Activated naive CD4-positive, alpha-beta T cell treated with anti-CD3 and anti-CD28 coated beads, Interleukin-2, amount 50 U/mL, for 72 hours (primary cell): Measurements from ENCODE around the gene C19orf67. TPM values are rescaled to one million over a fixed set of nuclear protein-coding genes. Genes with fewer than 3 reads are reported as not detected.
A peak's percentile ranks its signal among the peaks of the same experiment; 100 is the strongest.
"Not testable (repeated sequence)": the region's sequence is repeated elsewhere in the genome, so short reads cannot be mapped to it uniquely, and the experiment has no call there.

Source experiments
- ATAC-seq, 2 donors: fragments of 150-1000 bp; cut with Tn5 transposase; 2 replicates each; pipeline ENCODE4 v1.10.0; 2021; ENCODE audit warnings: mild to moderate bottlenecking in 2 of 2, moderate library complexity in 2 of 2
- DNase-seq, 2 donors: peaks; one replicate each; pipeline ENCODE4 v3.0.0; 2021 to 2022; ENCODE audit warnings: low spot score in 2 of 2
- H3K27ac Mint-ChIP-seq, 2 donors: one replicate each; pipeline ENCODE4 v1.8.0; 2022; ENCODE audit warnings: mild to moderate bottlenecking in 2 of 2, mixed read lengths in 2 of 2
- H3K36me3 Mint-ChIP-seq, 2 donors: one replicate each; pipeline ENCODE4 v1.8.0; 2022; ENCODE audit warnings: mixed read lengths in 2 of 2
- H3K9me3 Mint-ChIP-seq, 2 donors: one replicate each; pipeline ENCODE4 v1.8.0; 2022; ENCODE audit warnings: mixed read lengths in 2 of 2
- total RNA-seq, 2 donors: library from RNA; stranded (reverse); gene quantifications; one replicate each; pipeline ENCODE4 v1.2.3, GENCODE V29; 2022

C19orf67 gene
- total RNA-seq, 2 donors from 2014 or later: not detected

DNA sequence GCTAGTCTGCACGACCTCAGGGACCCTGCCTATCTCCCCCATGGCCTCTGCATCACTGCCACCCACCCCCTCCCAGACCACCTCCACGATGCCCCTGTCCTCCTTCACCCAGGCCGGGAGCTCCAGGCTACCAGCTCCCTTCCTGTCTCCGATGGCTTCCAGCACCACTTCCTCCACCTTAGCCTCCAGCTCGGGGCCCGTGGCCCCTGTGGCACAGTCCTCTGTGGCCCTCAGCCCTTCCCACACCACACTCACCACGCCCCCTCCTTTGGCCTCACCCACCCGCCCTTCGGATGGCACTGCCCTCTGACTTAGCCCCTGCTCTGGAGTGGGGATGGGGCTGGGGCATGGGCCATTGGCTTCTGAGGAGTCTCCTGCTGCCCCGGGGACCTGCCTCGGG is 30.9 kb downstream of the C19orf67 start:
- ATAC-seq: peak in 1 of 2 donors; percentile 11

DNA sequence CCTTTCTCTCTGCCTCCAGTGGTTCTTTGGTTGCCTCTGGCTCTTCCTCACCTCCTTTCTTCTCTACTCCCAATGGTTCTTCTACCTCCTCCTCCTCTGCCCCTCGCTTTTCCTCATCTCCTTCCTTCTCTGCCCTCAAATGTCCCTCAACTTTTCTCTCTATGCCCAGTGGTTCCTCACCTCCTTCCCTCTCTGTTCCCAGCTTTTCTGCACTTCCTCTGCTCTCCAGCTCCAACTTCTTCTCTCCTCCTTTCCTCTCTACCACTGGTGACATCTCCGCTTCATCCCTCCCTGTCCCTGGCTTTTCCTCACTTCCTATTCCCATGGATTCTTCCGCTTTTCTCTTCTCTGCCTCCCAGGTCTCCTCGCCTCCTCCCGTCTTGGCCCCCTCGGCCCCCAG is 31.5 kb downstream of the C19orf67 start:
- Mint-ChIP-seq H3K9me3 (peaks cover 0 to 4% of the 10 kb centered on the region in 2 donors), H3K27ac (peak overlapping the region in 1 of 2 donors; percentile 71), H3K36me3 (peaks cover 11 to 22% of the 10 kb centered on the region in 2 donors)
- DNase-seq: no peak
- ATAC-seq: no peak

More for the DNA sequence above, 30.9 kb downstream of the C19orf67 start:
- Mint-ChIP-seq H3K36me3 (peaks cover 11 to 22% of the 10 kb centered on the region in 2 donors), H3K27ac (no peak overlapping the region), H3K9me3 (peaks cover 0 to 4% of the 10 kb centered on the region in 2 donors)
- no peak for DNase-seq

DNA sequence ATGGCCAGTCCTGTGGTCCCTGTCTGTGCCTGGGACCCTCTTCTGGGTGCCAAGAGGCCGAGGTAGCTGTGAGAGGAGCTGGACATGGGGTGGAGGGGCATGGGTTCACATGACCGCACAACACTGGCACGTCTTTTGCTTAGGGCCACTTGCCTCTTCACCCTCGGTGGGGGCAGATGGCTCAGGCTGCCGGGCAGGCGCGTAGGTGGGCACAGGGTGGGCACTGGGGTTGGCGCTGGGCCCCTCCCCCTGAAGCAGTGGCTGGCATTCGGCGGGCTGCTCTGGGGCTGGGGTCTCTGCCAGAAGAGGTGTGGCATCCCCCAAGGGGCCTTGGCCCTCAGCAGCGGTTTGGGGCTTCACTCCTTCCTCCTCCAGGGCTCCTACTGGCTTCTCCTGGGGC is 32.1 kb downstream of the C19orf67 start:
- peaks cover 11 to 24% of the 10 kb centered on the region in 2 donors for H3K36me3 Mint-ChIP-seq
- DNase-seq: no peak
- peaks cover 0 to 4% of the 10 kb centered on the region in 2 donors for H3K9me3 Mint-ChIP-seq
- no peak for ATAC-seq
- no peak overlapping the region for H3K27ac Mint-ChIP-seq

- peaks cover 11 to 28% of the 10 kb centered on the region in 2 donors for H3K36me3 Mint-ChIP-seq
Measured at GRCh38 chr19:14053032-14053431, 32.6 kb downstream of the C19orf67 start.

DNA sequence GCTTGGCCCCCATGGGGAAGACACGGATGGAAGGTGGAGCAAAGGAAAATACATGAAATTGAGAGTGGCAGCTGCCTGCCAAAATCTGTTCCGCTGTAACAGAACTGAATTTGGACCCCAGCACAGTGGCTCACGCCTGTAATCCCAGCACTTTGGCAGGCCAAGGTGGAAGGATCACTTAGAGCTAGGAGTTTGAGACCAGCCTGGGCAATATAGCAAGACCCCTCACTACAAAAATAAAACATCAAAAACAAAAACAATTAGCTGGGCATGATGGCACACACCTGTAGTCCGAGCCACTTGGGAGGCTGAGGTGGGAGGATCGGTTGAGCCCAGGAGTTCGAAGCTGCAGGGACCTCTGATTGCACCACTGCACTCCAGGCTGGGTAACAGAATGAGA is 33.1 kb downstream of the C19orf67 start:
- ATAC-seq (no peak), DNase-seq (no peak)
- Mint-ChIP-seq H3K36me3 (peaks cover 11 to 28% of the 10 kb centered on the region in 2 donors), H3K27ac (peak overlapping the region in 1 of 2 donors; percentile 55), H3K9me3 (peaks cover 0 to 4% of the 10 kb centered on the region in 2 donors)

More at GRCh38 chr19:14053032-14053431, 32.6 kb downstream of the C19orf67 start:
- peaks cover 0 to 4% of the 10 kb centered on the region in 2 donors for H3K9me3 Mint-ChIP-seq
- no peak for DNase-seq
- H3K27ac Mint-ChIP-seq: no peak overlapping the region
- peak in 1 of 2 donors; percentile 43 for ATAC-seq

DNA sequence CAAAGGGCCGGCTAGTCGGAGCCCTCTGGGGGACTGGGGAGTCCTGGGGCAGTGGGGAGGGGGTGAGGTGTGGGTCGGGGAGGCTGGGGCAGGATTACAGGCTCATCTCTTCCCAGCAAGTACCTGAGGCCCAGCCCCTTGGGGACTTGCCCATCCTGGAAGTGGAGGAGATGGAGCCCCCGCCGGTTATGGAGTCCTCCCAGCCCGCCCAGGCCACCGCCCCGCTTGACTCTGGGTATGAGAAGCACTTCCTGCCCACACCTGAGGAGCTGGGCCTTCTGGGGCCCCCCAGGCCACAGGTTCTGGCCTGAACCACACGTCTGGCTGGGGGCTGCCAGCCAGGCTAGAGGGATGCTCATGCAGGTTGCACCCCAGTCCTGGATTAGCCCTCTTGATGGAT is 33.6 kb downstream of the C19orf67 start:
- DNase-seq (no peak), ATAC-seq (no peak)
- H3K36me3 Mint-ChIP-seq: peaks cover 11 to 28% of the 10 kb centered on the region in 2 donors
- peaks cover 0 to 4% of the 10 kb centered on the region in 2 donors for H3K9me3 Mint-ChIP-seq
- H3K27ac Mint-ChIP-seq: peak overlapping the region; percentile 29 to 55

GRCh38 chr19:14050961-14051360 is 34.6 kb downstream of the C19orf67 start:
- ATAC-seq, H3K27ac Mint-ChIP-seq, DNase-seq, H3K9me3 Mint-ChIP-seq: not testable (repeated sequence)
- peaks cover 11 to 28% of the 10 kb centered on the region in 2 donors for H3K36me3 Mint-ChIP-seq

GRCh38 chr19:14050512-14050911 is 35.1 kb downstream of the C19orf67 start:
- no peak for DNase-seq
- Mint-ChIP-seq H3K36me3 (peaks cover 11 to 28% of the 10 kb centered on the region in 2 donors), H3K27ac (peak overlapping the region in 1 of 2 donors; percentile 22), H3K9me3 (peaks cover 0 to 4% of the 10 kb centered on the region in 2 donors)
- no peak for ATAC-seq

- peak; percentile 80 to 86 for DNase-seq
- ATAC-seq: peak; percentile 73 to 86
- Mint-ChIP-seq H3K36me3 (peaks cover 11 to 28% of the 10 kb centered on the region in 2 donors), H3K27ac (peak overlapping the region; percentile 17 to 36), H3K9me3 (peaks cover 0 to 4% of the 10 kb centered on the region in 2 donors)
Measured at GRCh38 chr19:14048443-14049153, 37.0 kb downstream of the C19orf67 start.

DNA sequence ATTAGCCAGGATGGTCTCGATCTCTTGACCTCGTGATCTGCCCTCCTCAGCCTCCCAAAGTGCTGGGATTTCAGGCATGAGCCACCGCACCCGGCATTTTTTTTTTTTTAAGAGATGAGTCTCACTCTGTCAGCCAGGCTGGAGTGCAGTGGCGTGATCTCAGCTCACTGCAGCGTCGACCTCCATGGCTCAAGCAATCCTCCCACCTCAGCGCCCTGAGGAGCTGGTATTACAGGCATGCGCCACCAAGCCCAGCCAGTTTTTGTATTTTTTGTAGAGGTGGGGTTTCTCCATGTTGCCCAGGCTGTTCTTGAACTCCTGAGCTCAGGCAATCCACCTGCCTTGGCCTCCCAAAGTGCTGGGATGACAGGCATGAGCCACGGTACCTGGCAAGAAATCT is 37.7 kb downstream of the C19orf67 start:
- not testable (repeated sequence) for H3K27ac Mint-ChIP-seq, H3K9me3 Mint-ChIP-seq, ATAC-seq, DNase-seq
- peaks cover 11 to 26% of the 10 kb centered on the region in 2 donors for H3K36me3 Mint-ChIP-seq

DNA sequence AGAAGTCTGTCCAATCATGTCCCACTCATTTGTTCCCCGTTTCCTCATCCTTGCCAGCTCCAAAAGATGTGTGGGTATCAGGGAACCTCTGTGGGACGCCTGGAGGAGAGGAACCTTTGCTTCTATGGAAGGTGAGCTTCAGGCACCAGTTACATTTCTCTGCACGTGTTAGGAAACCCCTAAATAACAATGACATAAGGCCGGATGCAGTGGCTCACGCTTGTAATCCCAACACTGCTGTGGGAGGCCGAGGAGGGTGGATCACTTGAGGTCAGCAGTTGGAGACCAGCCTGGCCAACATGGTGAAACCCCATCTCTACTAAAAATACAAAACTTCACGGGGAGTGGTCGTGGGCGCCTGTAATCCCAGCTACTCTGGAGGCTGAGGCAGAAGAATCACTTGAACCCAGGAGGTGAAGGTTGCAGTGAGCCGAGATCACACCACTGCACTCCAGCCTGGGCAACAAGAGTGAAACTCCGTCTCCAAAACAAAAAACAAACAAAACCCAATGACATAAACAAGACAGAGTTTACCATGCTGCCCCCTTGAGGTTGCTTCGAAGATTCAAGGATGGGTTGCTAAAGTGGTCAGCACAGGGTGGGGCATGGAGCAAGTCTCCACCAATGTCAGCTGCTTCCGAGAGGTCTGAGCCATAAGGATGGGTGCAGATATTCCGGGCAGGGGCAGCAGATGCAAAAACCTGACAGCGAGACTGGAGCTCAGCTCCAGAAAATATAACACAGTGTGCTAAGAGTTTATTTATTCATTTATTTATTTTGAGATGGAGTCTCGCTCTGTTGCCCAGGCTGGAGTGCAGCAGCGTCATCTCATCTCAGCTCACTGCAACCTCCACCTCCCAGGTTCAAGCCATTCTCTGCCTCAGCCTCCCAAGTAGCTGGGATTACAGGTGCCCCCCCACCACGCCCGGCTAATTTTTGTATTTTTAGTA is 42.6 kb downstream of the C19orf67 start:
- ATAC-seq: peak in 1 of 2 donors; percentile 68
- not testable (repeated sequence) for H3K9me3 Mint-ChIP-seq, H3K36me3 Mint-ChIP-seq
- peak in 1 of 2 donors; percentile 35 for DNase-seq
- H3K27ac Mint-ChIP-seq: peak overlapping the region; percentile 35 to 62

GRCh38 chr19:14039181-14039580 is 46.4 kb downstream of the C19orf67 start:
- peak overlapping the region in 1 of 2 donors; percentile 62 for H3K27ac Mint-ChIP-seq

GRCh38 chr19:14035706-14036105 is 49.9 kb downstream of the C19orf67 start:
- Mint-ChIP-seq H3K36me3 (peaks cover 7 to 24% of the 10 kb centered on the region in 2 donors), H3K27ac (peak overlapping the region in 1 of 2 donors; percentile 95), H3K9me3 (no peaks in the 10 kb centered on the region)
- DNase-seq: no peak
- ATAC-seq: no peak

More at GRCh38 chr19:14039181-14039580, 46.4 kb downstream of the C19orf67 start:
- DNase-seq: no peak
- no peak for ATAC-seq
- no peaks in the 10 kb centered on the region for H3K9me3 Mint-ChIP-seq
- peaks cover 0 to 13% of the 10 kb centered on the region in 2 donors for H3K36me3 Mint-ChIP-seq

- not testable (repeated sequence) for ATAC-seq, H3K27ac Mint-ChIP-seq, DNase-seq, H3K9me3 Mint-ChIP-seq
- peaks cover 7 to 23% of the 10 kb centered on the region in 2 donors for H3K36me3 Mint-ChIP-seq
Measured at GRCh38 chr19:14035159-14035558, 50.4 kb downstream of the C19orf67 start.

- DNase-seq (no peak), ATAC-seq (no peak)
- peak overlapping the region in 1 of 2 donors; percentile 58 for H3K27ac Mint-ChIP-seq
- peaks cover 7 to 17% of the 10 kb centered on the region in 2 donors for H3K36me3 Mint-ChIP-seq
- H3K9me3 Mint-ChIP-seq: no peaks in the 10 kb centered on the region
Measured at GRCh38 chr19:14033946-14034345, 51.6 kb downstream of the C19orf67 start.

DNA sequence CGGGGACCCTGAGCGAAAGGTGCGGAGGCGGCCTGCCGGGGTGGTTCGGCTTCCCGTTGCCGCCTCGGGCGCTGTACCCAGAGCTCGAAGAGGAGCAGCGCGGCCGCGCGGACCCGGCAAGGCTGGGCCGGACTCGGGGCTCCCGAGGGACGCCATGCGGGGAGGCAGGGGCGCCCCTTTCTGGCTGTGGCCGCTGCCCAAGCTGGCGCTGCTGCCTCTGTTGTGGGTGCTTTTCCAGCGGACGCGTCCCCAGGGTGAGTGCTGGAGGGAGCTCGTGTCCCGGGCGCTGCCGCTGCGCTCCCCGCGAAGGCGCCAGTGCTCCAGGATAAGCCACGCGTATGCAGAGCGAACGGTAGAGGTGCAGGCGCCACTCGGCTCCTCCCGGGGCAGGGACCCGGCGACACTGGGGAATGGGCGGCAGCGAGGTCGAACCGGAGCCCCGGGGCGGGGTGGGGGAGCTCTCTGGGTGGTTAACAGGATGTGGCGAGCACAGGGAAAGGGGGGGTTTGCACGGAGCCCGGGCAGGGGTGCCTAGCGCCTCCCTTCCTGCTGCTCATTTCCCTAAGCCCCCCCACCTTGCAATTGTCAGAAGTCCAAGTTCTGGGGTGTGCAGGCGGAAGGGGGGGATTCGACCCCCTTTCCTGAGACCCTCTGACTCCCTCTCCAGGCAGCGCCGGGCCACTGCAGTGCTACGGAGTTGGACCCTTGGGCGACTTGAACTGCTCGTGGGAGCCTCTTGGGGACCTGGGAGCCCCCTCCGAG is 53.7 kb downstream of the C19orf67 start, which contains the start of gene IL27RA:
Gene IL27RA, plus strand, starts transcription at position 44 of the 762 bp plus-strand sequence. Its CDS starts 111 bp downstream, at position 155.
- DNase-seq (peak; percentile 67 to 77), ATAC-seq (peak; percentile 78 to 80)
- H3K36me3 Mint-ChIP-seq: peaks cover 7 to 11% of the 10 kb centered on the region in 2 donors
- peak within 1 kb of the TSS; percentile 93 to 95 for H3K27ac Mint-ChIP-seq
- no peaks in the 10 kb centered on the region for H3K9me3 Mint-ChIP-seq
